ENCODE results near the gene NPM3. TPM values are rescaled to one million over a fixed set of nuclear protein-coding genes. Genes with fewer than 3 reads are reported as not detected.
A peak's percentile ranks its signal among the peaks of the same experiment; 100 is the strongest.

NPM3 gene, protein sequence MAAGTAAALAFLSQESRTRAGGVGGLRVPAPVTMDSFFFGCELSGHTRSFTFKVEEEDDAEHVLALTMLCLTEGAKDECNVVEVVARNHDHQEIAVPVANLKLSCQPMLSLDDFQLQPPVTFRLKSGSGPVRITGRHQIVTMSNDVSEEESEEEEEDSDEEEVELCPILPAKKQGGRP
- total RNA-seq = 100 to 1,000 TPM in 1 of 2 donors, 10 to 100 TPM in 1; 52.5 to 157 TPM

DNA sequence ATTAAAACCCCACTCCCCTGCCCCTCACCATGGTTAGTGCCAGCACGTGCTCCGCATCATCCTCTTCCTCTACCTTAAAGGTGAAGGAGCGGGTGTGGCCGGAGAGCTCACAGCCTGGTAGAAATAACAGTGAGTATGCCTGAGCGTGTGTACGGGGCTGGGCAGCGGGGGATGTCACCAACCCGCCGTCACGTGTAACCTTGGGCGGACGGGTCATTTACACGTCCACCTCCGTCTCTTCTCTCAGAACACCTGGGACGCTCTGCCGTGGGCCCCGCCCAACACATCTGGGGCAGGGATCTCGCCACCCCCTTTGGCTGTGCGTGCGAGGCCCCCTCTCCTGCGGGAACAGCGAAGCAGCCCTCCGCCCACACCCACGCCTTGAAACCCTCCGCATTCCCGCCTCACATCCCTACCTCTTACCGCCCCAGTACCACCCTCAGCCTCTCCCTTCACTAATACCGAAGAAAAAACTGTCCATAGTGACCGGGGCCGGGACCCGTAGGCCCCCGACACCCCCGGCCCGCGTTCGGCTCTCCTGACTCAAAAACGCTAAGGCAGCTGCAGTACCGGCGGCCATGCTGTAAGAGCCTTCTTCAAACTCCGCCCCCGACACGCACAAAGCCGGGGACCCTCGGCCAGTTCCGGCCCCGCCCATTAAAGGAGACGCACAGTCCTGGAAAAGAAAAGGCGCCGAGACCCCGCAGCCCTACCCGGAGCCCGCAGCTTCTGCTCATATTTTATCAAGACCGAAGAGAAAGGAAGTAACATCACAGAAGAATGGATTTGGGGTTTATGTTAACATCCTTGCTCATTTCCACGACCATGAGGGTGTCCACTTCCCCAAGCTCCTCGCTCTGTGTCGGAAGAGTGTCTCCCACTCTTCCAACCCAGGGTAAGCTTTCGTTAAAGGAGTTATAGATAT is at the start of gene NPM3:
Gene NPM3 (minus strand): TSS at position 636 of the 925 bp plus-strand sequence. CDS start 56 bp downstream, at position 580.
- Mint-ChIP-seq H3K4me1 (ENCODE audit: low read depth in 2 of 2) (peaks cover 51 to 56% of the 10 kb centered on the region in 2 donors), H3K36me3 (peaks cover 29% of the 10 kb centered on the region), H3K9me3 (no peaks in the 10 kb centered on the region), H3K27me3 (peaks cover 6 to 10% of the 10 kb centered on the region in 2 donors), H3K27ac (peak within 1 kb of the TSS; percentile 78 to 87), H3K4me3 (peak within 1 kb of the TSS; percentile 93)
- DNase-seq (ENCODE audit: low spot score) = peak; percentile 89
- peak; percentile 86 for ATAC-seq

DNA sequence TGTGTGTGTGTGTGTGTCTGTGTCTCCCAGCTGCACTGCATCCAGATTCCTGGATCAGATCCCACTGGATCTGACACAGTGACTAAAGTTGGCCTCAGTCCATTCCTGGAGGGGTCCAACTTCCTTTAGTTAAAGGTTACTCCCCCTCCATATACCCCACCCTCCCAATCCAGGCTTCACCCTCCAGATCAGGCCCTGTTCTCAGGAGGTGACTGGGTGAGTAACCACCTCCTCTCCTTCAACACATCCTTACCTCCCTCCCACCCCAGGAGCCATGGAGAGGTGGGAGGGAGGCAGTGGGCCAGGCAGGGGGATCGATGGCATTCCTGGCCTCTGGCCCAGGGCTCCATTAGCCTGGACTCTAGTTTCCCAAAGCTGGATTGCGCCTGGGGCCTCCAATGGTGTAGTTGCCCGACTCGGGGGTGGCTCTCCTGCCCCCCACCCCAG is 49.1 kb upstream of the NPM3 start:
- no peak for ATAC-seq
- no peaks in the 10 kb centered on the region for H3K36me3 Mint-ChIP-seq
- no peaks in the 10 kb centered on the region for H3K27me3 Mint-ChIP-seq
- no peaks in the 10 kb centered on the region for H3K9me3 Mint-ChIP-seq
- H3K4me1 Mint-ChIP-seq (ENCODE audit: low read depth in 2 of 2) = peaks cover 39% of the 10 kb centered on the region in 2 donors
- H3K27ac Mint-ChIP-seq = peak overlapping the region in 1 of 2 donors; percentile 61
- DNase-seq (ENCODE audit: low spot score) = no peak
- H3K4me3 Mint-ChIP-seq = no peak overlapping the region

DNA sequence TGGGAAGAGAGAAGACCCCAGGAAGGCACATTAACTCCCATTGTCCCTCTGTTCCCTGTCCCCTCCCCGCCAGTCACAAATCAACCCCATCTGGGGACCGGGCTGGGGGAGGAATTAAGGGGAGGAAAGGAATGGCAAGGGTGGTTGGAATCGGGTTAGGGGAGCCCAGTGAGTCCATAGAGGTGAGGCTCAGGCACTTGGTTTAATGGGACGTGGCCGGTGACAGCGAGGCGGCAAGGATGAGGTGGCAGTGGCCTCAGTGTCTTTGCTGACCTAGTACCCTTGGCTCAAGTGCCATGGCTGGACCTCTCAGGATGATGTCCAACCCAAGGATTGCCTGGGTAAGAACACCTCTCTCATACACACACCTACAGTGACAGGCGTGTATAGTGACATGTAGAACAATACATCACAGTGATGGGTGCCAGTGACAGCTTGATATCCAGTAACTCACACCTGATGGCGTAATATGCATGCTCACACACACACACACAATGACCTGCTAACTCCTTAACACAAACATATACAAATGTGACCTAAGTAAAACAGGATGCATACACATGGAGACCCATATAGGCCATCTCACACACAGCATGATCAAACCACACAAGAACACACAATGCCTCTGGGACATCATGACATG is 48.0 kb upstream of the NPM3 start:
- Mint-ChIP-seq H3K4me1 (ENCODE audit: low read depth in 2 of 2) (peaks cover 39 to 42% of the 10 kb centered on the region in 2 donors), H3K36me3 (no peaks in the 10 kb centered on the region), H3K4me3 (peak overlapping the region; percentile 83), H3K27ac (peak overlapping the region; percentile 89 to 91), H3K9me3 (no peaks in the 10 kb centered on the region), H3K27me3 (no peaks in the 10 kb centered on the region)
- no peak for ATAC-seq
- no peak for DNase-seq (ENCODE audit: low spot score)

DNA sequence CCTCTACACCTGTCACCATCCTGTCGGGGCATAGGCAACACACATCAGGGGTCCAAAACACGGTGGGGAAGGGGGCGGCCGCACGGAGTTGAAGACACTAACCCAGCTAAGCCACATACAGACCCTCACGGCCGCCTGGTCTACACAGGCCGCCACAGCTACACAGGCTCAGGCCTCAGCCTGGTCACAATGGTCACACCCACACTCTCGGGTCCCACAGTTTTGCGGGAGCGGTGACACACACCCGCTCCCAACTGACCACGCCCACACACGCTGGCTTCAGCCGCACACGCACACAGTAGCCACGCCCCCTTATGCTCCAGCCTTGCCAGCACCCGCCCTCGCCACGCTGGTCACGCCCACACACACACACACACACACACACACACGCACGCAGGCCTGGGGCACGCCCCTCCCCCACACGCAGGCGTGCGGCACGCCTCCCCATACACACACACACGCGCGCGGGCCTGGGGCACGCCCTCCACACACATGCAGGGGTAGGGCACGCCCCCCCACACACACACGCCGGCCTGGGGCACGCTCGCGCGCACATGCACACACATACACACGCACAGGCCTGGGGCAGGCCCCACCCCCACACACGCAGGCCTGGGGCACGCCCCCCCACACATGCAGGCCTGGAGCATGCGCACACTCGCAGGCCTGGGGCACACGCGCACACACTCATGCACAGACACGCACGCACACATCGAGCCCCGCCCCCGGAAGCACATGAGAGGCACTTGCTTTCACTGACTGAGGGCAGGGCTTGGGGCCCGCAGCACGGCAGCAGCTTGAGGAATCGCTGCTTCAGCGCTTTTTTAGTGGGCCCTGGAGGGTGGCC is 47.3 kb upstream of the NPM3 start:
- ATAC-seq = peak; percentile 86 to 90
- peak; percentile 91 for DNase-seq (ENCODE audit: low spot score)
- peak overlapping the region; percentile 89 to 91 for H3K27ac Mint-ChIP-seq
- H3K27me3 Mint-ChIP-seq = no peaks in the 10 kb centered on the region
- H3K9me3 Mint-ChIP-seq = no peaks in the 10 kb centered on the region
- H3K4me1 Mint-ChIP-seq (ENCODE audit: low read depth in 2 of 2) = peaks cover 39 to 40% of the 10 kb centered on the region in 2 donors
- H3K4me3 Mint-ChIP-seq = peak overlapping the region; percentile 83
- H3K36me3 Mint-ChIP-seq = no peaks in the 10 kb centered on the region

DNA sequence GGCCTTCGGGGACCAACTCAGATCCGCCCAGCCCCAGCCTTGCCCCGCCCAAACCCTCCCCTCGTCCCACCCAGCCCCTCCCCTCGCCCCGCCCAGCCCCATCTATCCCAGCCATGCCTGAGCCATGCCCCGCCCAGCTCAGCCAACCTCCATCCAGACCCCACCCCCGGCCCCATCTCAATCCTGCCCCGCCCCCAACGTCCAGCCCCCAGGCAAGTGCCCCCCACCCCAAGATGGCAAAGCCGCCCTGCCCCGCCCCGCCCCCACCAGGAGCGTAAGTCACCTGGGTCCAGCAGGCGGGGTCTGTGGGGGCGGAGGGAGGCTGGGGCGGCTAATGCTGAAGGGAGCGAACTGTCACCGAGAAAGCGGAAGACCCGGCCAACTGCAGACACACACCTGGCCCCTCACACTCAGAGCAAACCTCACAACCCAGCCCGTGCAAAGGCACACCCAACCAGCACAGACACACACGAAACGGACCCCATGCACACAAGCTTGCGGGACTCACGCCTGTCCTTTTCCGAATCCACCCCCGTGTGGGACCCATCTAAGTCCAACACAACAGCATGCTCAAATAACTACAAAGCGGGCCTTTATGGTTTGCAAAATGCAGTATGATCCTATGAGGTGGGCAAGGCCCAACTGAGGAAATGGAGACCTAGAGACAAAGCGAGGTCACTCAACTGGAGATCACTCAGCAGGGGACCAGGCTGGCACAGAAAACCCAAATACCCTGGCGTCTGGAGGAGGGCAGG is 46.5 kb upstream of the NPM3 start:
- H3K27me3 Mint-ChIP-seq = no peaks in the 10 kb centered on the region
- no peaks in the 10 kb centered on the region for H3K36me3 Mint-ChIP-seq
- ATAC-seq (peak in 1 of 2 donors; percentile 1), DNase-seq (ENCODE audit: low spot score) (no peak)
- peak overlapping the region; percentile 83 for H3K4me3 Mint-ChIP-seq
- H3K27ac Mint-ChIP-seq = peak overlapping the region; percentile 89 to 91
- H3K9me3 Mint-ChIP-seq = no peaks in the 10 kb centered on the region
- peaks cover 35 to 37% of the 10 kb centered on the region in 2 donors for H3K4me1 Mint-ChIP-seq (ENCODE audit: low read depth in 2 of 2)

DNA sequence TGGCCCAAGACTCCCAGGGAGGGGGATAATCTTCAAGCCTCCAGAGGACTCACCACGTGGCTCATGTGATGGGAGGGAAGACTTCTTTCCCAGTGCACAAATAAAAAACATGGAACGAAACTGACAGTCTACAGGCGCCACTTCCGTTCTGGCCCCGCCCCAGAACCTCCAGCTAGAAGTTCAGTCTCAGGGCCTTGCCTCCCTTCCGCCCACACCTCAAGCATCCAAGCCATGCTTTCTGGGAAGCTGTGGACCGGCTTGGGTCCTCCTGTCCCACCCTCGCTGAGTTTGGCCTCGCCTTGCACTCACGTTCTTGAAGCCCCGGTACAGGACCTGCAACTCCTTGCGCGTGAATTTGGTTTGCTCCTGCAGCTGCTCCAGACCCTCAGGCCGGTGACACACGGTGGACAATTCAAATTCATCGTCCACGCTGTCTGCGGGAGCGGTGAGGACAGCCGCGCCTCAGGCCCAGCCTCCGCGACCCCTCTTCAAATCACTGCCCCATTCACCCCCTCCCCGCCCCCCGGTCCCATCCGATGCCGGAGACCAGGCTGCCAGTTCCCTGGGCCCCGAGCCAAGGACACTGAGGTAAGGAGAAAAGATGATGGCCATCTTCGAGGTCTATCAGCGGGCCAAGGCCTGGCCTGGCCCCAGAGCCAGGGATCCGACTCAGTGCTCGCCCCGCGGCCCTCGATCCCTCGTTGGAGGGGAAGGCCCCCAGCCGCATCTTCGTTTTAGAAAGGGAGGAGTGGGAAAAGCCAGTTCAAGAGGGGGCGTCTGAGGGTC is 45.7 kb upstream of the NPM3 start:
- no peaks in the 10 kb centered on the region for H3K9me3 Mint-ChIP-seq
- peaks cover 32% of the 10 kb centered on the region in 2 donors for H3K4me1 Mint-ChIP-seq (ENCODE audit: low read depth in 2 of 2)
- no peak for ATAC-seq
- H3K4me3 Mint-ChIP-seq = peak overlapping the region; percentile 83
- no peak for DNase-seq (ENCODE audit: low spot score)
- no peaks in the 10 kb centered on the region for H3K27me3 Mint-ChIP-seq
- H3K27ac Mint-ChIP-seq = no peak overlapping the region
- no peaks in the 10 kb centered on the region for H3K36me3 Mint-ChIP-seq

DNA sequence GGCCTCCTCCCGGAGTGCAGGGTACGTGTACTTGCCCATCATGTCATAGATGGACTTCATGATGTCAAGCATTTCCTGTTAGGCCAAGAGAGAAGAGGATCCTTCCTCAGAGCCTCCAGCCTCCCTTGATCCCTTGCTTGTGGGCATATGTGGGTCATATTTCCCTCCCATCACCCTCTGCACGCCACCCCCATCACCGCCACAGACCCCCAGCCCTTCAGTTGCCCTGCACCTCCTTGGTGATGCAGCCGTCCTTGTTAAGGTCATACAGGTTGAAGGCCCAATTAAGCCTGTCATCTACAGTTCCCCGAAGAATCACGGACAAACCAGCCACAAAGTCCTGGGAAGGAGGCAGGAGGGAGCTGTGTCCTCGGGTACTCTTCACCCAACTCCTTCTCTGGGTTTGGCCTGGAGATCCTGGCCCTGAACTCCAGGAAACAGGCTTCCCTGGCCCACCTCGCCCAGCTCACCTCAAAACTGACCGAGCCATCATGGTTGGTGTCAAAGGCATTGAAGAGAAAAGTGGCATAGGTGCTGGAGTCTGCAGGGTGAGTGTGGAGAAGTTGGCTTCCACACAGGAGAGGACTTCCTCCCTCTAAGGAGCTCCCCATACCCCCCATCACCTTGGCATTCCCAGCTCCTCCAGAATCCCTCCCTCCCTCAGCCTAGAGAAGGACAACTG is 44.8 kb upstream of the NPM3 start:
- no peaks in the 10 kb centered on the region for H3K9me3 Mint-ChIP-seq
- H3K27me3 Mint-ChIP-seq = no peaks in the 10 kb centered on the region

DNA sequence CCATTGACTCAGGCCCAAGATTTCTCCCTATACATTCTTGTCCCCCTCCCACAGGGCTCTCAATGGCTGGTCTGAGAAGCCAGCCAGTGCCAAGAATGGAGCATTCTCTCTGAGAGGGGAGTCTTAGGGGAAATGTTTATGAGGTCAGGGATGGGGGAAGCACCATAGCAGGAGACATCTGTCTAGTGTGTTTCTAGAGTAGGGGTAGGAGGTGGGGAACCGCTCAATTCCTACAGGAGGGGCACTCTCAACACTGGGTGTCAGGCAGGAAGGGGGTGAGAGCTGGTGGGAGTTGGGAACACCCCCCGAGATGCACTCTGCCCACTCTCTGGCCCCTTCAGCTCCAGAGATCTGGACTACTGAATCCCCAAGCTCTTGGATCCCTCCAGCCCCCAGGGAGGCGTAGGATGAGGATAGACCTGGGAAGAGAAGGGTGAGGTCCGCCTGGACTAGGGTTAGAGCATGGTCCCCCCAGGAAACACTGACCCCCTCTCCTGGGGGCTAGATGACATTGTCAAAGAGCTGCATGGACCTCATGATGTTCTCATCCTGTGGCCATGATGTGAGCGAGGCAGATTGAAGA is 43.7 kb upstream of the NPM3 start:
- Mint-ChIP-seq H3K9me3 (no peaks in the 10 kb centered on the region), H3K36me3 (no peaks in the 10 kb centered on the region), H3K27me3 (no peaks in the 10 kb centered on the region), H3K4me3 (no peak overlapping the region), H3K4me1 (ENCODE audit: low read depth in 2 of 2) (peaks cover 23 to 25% of the 10 kb centered on the region in 2 donors), H3K27ac (no peak overlapping the region)
- DNase-seq (ENCODE audit: low spot score) = no peak
- ATAC-seq = no peak

More for the DNA sequence above, 44.8 kb upstream of the NPM3 start:
- Mint-ChIP-seq H3K4me3 (no peak overlapping the region), H3K4me1 (ENCODE audit: low read depth in 2 of 2) (peaks cover 23 to 25% of the 10 kb centered on the region in 2 donors), H3K27ac (no peak overlapping the region), H3K36me3 (no peaks in the 10 kb centered on the region)
- ATAC-seq (no peak), DNase-seq (ENCODE audit: low spot score) (no peak)

DNA sequence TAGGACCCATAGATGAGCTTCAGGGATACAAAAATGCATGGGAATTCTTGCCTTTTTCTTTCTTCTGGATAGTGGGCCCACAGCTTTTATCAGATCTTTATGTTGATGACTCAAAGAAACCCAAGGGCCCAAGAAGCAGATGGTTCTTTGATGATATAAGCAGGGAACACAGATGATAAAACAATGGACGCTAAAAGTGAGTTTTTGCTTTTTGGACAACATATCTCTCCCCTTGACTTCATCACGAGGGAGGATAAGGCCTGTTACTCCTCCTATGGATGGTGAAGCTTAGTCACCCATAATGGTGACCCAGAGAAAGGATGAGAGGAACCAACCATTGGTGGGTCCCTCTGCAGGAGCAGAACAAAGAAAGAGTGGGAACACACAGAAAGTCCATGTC is 41.5 kb upstream of the NPM3 start:
- no peaks in the 10 kb centered on the region for H3K36me3 Mint-ChIP-seq
- no peak for ATAC-seq
- peaks cover 1 to 10% of the 10 kb centered on the region in 2 donors for H3K4me1 Mint-ChIP-seq (ENCODE audit: low read depth in 2 of 2)

DNA sequence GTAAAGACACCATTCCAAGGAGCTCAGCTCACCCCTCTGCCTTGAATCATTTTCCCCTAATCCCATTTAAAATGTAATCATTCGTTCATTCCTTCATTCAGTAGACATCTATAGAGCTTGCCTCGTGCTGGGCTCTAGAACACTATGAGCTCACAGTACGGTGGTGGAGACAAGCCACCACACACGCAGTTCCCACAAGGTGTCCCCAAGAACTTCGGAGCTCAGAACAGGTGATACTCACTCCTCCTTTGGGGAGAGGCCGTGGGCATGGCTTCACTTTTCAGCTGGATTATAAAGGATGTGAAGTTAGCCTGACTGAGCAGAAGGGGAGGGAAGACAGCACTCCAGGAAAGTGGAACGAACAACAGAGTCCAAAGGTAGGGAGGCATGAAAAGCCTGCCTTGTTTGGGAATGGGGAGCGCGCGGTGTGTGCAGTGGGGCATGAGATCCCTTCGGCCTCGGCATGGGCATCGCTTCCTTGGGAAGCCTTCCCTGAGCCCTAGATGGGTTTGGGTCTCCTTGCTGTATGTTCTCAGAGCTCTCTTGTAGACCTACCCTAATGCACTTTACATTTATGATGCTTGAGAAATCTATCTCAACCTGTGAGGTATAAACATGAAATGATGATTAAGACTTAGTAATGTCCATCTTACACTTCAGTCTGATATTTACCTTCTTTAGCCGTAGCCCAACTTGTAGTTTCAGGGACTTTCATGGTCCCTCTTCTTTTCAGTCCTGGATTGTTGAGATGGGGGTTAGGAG is 35.8 kb upstream of the NPM3 start:
- peaks cover 26 to 36% of the 10 kb centered on the region in 2 donors for H3K4me1 Mint-ChIP-seq (ENCODE audit: low read depth in 2 of 2)
- no peaks in the 10 kb centered on the region for H3K27me3 Mint-ChIP-seq
- H3K27ac Mint-ChIP-seq = peak overlapping the region; percentile 84 to 85
- peaks cover 17% of the 10 kb centered on the region for H3K36me3 Mint-ChIP-seq
- peak overlapping the region; percentile 93 for H3K4me3 Mint-ChIP-seq
- ATAC-seq (peak; percentile 7 to 44), DNase-seq (ENCODE audit: low spot score) (no peak)
- H3K9me3 Mint-ChIP-seq = no peaks in the 10 kb centered on the region

More for the DNA sequence above, 41.5 kb upstream of the NPM3 start:
- no peaks in the 10 kb centered on the region for H3K27me3 Mint-ChIP-seq
- no peaks in the 10 kb centered on the region for H3K9me3 Mint-ChIP-seq
- no peak overlapping the region for H3K4me3 Mint-ChIP-seq
- no peak for DNase-seq (ENCODE audit: low spot score)
- peak overlapping the region in 1 of 2 donors; percentile 26 for H3K27ac Mint-ChIP-seq

All from natural killer cell treated with Interleukin-12 subunit alpha and Interleukin-12 subunit beta and Interleukin-15 and Interleukin-18, amount 100 ng/mL, for 72 hours (primary cell).